NCI-H146 treated with DMSO at 0.1 percent for 48 hours (cell line): Measurements from ENCODE around the gene C19orf38.

Source experiments
- DNase-seq: peaks from one replicate; lab custom pipeline; 2025; ENCODE audit not compliant: unreplicated experiment; lab: John Stamatoyannopoulos, UW

The C19orf38 gene, protein sequence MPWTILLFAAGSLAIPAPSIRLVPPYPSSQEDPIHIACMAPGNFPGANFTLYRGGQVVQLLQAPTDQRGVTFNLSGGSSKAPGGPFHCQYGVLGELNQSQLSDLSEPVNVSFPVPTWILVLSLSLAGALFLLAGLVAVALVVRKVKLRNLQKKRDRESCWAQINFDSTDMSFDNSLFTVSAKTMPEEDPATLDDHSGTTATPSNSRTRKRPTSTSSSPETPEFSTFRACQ

DNA sequence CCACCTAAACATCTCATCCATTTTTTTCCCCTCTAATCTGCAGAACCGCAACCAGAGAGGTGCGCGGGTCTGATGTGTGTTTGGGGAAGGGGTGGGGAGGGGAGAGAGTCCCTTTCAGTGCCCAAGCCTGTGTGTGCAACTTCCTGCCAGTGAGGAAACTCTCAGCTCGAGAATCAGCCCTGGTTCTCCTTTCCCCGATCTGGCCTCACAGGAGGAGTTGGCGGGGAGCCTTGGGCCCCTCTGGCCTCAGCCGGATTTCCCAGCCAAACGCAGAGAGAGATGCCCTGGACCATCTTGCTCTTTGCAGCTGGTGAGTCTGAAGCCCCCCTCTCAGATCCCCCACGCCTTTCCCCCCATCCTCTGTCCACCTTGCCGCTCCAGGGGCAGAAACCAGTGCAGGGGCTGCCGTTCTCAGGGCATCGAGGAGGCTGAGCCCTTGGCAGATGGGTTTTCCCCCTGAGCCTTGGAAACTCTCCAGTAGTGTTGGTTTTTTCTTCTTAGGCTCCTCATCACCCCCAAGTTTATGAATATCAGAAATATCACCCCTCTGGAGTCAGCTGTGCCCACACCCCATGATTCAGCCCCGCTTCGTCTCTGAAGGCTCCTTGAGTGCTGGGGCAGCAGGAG is at the start of gene C19orf38:
Gene C19orf38 (plus strand): TSS at position 186 of the 627 bp plus-strand sequence. CDS start 94 bp downstream, at position 280.
- no peak for DNase-seq

DNA sequence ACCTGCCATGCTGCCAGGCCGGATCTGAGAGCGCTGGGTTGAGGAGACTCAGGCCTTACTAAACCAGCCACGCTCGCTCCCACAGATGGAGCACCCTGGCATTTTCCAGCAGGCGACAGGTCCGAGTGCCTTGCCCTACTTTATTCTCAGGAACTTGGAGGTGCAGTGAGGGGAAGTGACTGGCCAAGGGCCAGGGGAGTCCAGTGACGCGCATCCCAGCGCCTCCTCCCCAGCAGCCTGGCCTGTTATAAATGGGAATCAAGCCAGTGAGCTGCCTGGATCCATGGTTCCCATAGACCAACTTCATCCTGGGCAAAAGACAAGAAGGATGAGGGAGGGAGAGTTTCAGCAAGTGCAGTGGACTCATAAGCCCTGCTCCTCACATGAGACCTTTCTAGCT is 47.7 kb upstream of the C19orf38 start:
- no peak for DNase-seq

GRCh38 chr19:10802479-10802878 is 45.7 kb upstream of the C19orf38 start:
- no peak for DNase-seq

DNA sequence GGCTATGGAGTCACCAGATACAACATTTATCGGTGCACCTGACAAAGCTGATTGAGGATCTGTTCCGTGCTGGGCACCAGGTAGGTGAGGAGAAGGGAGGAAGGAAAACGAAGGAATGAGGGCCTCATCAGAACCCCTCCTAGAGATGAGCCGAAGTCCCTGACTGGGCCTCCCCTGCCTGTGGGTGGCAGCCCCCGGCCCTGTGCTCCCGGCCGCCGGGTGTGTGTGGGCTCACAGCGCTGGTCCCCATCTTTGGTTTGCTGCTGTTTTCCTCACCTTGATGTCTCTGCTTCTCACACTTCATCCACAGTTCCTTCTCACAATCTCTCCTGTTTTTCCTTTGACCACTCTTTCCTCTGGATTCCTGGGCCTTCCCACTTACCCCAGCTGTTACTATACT is 45.0 kb upstream of the C19orf38 start:
- DNase-seq: no peak

GRCh38 chr19:10805065-10805757 is 43.0 kb upstream of the C19orf38 start:
- DNase-seq: no peak

GRCh38 chr19:10805758-10806247 is 42.4 kb upstream of the C19orf38 start:
- no peak for DNase-seq

DNA sequence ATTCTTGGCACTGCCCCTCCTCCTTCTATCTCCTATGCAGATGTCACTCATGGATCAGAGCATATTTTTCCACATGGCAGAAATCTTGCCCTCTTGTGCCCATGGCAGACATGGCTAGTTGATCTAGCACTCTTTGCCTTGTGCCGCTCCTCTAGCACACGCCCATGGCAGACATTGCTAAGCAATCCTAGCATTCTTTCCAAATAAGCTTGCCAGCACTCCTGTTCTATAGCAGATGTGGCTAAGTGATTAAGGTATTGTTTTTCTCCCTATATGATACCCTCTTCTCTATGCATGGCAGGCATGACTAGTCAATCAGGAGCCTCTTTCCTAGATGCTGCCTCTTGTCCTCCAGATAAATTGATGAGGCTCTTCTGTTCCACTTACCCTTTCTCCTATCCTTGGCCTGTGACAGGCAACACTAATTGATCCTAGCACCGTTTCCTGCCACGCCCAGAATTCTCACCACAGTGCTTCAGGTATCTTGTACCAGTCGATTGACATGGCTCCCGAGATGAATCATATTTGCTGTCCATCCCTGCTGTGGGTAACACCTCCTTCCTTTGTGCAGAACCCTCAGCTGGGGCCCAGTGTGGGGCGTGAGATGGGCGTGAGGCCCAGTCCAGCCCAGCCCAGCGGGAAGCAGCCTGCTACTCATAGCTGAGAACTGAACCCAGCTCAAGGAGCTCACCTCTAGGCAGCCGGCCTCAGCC is 39.1 kb upstream of the C19orf38 start:
- DNase-seq: no peak

- DNase-seq: no peak
Measured at GRCh38 chr19:10809651-10810285, 38.4 kb upstream of the C19orf38 start.

DNA sequence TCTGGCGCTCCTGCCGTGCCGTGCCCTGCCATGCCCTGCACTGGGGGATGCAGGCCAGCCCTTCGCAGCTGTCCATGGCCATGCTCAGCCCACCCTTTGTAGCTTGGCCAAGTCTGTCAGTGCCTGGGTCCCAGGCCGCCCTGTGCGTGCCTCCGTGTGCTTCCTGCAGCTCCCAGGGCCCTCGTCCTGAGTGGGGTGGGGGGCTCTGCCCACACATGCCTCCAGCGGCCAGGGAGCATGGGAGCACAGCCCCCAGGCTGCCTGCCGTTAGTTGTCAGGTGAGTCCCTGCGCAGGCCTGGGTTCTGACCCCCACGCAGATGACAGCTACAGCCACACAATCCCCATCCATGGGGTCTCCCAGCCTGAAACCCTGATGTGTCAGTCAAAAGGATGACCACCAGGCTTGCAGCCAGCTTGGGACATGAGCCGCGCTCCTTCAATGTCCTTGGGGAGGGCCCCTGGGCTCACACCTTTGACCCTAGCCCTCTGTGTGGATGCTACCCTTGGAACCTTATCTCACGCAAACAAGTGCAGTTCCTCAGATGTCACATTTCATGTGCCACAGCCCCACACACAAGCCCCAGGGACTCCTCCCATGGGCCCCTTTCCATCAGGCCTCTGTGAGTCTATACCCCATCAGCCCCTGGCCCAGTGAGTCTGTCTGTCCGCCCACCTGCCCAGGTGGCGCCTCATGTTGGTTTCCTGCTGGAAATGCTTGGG is 36.7 kb upstream of the C19orf38 start:
- no peak for DNase-seq

- DNase-seq: no peak
Measured at GRCh38 chr19:10812196-10812595, 36.0 kb upstream of the C19orf38 start.

DNA sequence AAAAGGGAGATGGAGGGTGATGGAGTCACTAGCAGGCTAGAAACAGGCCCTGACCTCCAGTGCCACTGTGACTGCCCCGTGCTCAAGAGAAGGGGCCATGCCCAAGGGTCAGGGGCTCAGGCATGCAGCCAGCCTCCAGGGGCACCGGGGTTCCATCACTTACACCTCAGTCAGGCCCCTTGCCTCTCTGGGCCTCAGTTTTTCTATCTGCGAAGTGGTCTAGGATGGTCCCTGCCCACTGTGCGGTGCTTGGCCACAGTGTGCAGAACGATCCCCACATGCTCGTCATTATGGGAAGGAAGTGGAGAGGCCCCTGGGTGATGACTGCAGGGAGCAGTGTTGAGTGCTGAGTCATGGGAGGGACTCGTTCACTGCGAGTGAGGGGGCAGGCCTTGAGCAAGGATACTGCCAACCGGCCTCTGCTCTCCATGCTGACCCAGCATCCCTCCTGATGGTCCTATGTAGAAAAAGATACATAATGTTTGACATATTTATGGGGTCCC is 35.3 kb upstream of the C19orf38 start:
- no peak for DNase-seq

GRCh38 chr19:10815007-10815536 is 33.1 kb upstream of the C19orf38 start:
- no peak for DNase-seq

GRCh38 chr19:10815969-10816644 is 32.1 kb upstream of the C19orf38 start:
- DNase-seq: no peak

- no peak for DNase-seq
Measured at GRCh38 chr19:10816691-10817090, 31.5 kb upstream of the C19orf38 start.

DNA sequence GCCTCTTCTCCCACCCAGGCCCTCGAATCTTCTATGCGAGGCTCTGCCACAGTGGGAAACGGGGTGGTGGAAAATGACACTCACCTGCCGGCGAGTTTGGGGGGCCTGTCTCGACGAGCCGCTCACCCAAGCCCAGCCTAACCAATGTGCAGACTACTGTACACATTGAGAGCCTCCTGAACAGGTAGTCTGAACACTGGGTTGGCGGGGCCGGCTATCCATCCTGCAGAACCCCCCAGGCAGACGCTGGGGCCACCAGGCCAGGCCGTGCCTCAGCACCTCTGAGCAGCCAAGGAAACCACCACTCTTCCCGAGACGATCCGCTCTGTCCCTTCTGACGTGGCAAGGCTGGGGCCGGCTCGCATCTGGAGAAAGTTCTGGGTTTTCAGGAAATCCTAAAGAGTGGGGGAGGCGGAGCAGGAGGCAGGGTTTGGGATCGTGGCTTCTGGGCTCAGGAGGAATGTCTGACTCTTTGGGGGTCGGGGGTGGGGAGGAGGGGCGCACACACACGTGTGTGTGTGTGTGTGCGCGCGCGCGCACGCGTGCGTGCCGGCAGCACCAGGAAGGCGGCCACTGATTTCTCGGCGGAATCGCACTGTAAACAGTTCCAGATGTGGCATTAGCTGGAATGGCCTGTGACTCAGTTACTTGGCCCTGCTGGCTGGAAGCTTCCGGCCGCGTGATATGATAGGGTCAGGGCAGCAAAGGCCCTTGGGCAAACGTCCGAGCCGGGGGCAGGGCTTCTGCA is 30.8 kb upstream of the C19orf38 start:
- DNase-seq: no peak

GRCh38 chr19:10818301-10819123 is 29.7 kb upstream of the C19orf38 start:
- DNase-seq: no peak

- DNase-seq: no peak
Measured at GRCh38 chr19:10819124-10820060, 28.8 kb upstream of the C19orf38 start.
